Measurements from ENCODE around the gene NOL4L. TPM values are rescaled to one million over a fixed set of nuclear protein-coding genes. Genes with fewer than 3 reads are reported as not detected.

NOL4L gene
- polyA plus RNA-seq, 3 donors: 1.1 to 30.9 (median 2.8) TPM

DNA sequence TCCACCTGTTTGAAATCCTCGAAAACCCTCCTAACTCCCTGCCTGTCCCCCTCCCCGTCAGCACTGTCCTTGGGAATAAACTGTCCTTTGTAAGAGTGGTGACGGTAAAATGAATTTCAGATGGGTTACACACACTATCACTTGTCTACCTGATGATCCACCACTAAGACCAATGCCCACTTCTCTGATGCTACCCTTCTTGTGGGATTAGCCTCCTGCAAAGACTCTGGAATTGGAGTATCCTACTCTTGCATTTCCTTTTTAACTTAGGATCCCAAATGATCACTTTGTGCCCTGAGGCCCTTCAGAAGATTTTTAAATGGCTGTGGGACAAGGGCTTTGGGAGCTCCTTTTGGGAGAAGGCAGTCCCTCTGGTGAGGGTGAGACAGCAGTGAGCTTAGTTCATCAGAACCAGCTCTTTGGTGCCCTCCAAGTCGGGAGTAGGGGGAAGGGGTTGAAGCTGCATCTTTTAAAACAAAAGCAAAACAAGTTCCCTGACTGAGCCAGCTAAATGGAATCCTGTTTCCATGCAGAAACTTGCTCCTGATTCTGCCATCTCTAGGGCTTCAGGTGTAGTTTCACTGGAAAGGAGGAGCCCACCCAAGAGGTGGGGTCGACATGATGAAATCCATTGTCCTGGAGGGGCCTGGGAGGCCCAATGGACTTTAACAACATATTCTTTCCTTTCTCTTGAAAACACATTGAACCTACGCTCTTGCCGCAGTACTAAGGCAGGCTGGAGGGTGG is 140.5 kb downstream of the NOL4L start:
- Histone ChIP-seq H3K4me2 (replicated peaks; ENCODE audit: extremely low read depth, low read length, poor library complexity, severe bottlenecking) (no peak overlapping the region), H3K9ac (ENCODE audit: insufficient read depth, low read length, poor library complexity, severe bottlenecking) (no peak overlapping the region), H3K4me3 (replicated peaks in 1 of 3; ENCODE audit: low read depth in 2 of 3, low read length in 3 of 3) (no peak overlapping the region), H3K27me3 (ENCODE audit: control insufficient read depth in 2 of 2, insufficient read depth in 2 of 2, low read length in 2 of 2) (no peaks in the 10 kb centered on the region), H2AFZ (ENCODE audit: insufficient read depth, low read depth, low read length, poor library complexity, severe bottlenecking) (no peak overlapping the region), H3K36me3 (replicated peaks in 1 of 2; ENCODE audit: control insufficient read depth in 1 of 2, insufficient read depth in 2 of 2, low read length in 2 of 2) (peaks cover 22 to 87% of the 10 kb centered on the region in 2 donors), H4K20me1 (ENCODE audit: insufficient read depth, low read length) (peaks cover 20% of the 10 kb centered on the region), H3K79me2 (ENCODE audit: insufficient read depth, low read length) (no peaks in the 10 kb centered on the region), H3K4me1 (ENCODE audit: control insufficient read depth in 1 of 2, insufficient read depth in 2 of 2, low read length in 2 of 2) (peaks cover 10 to 12% of the 10 kb centered on the region in 2 donors), H3K9me3 (replicated peaks in 1 of 2; ENCODE audit: control insufficient read depth in 1 of 2, insufficient read depth in 1 of 2, low read length in 2 of 2) (no peaks in the 10 kb centered on the region), H3K27ac (ENCODE audit: low read depth in 1 of 2, low read length in 2 of 2) (no peak overlapping the region)
- Mint-ChIP-seq H3K36me3 (peaks cover 49 to 52% of the 10 kb centered on the region in 2 donors), H3K4me1 (peaks cover 15% of the 10 kb centered on the region), H3K9me3 (no peaks in the 10 kb centered on the region), H3K27me3 (ENCODE audit: low read depth in 3 of 3) (no peaks in the 10 kb centered on the region), H3K27ac (peak overlapping the region in 2 of 7 donors; percentile 56 to 64), H3K4me3 (no peak overlapping the region)
- no peak for DNase-seq
- intact Hi-C loops (cut with micrococcal nuclease): no loop called here
- TF ChIP-seq, protein P1, sequence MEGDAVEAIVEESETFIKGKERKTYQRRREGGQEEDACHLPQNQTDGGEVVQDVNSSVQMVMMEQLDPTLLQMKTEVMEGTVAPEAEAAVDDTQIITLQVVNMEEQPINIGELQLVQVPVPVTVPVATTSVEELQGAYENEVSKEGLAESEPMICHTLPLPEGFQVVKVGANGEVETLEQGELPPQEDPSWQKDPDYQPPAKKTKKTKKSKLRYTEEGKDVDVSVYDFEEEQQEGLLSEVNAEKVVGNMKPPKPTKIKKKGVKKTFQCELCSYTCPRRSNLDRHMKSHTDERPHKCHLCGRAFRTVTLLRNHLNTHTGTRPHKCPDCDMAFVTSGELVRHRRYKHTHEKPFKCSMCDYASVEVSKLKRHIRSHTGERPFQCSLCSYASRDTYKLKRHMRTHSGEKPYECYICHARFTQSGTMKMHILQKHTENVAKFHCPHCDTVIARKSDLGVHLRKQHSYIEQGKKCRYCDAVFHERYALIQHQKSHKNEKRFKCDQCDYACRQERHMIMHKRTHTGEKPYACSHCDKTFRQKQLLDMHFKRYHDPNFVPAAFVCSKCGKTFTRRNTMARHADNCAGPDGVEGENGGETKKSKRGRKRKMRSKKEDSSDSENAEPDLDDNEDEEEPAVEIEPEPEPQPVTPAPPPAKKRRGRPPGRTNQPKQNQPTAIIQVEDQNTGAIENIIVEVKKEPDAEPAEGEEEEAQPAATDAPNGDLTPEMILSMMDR (IDR thresholded peaks at IDR 0.05): no peak
- WGBS (ENCODE audit: insufficient coverage): 100% methylated on average over 1 of the region's 7 CpGs

GRCh38 chr20:32443386-32443974 is 141.7 kb downstream of the NOL4L start:
- no peaks in the 10 kb centered on the region for H3K27me3 Mint-ChIP-seq (ENCODE audit: low read depth in 3 of 3)
- no peak overlapping the region for H3K9ac ChIP-seq (ENCODE audit: insufficient read depth, low read length, poor library complexity, severe bottlenecking)
- no peak overlapping the region for H3K4me2 ChIP-seq (replicated peaks; ENCODE audit: extremely low read depth, low read length, poor library complexity, severe bottlenecking)
- peaks cover 60 to 63% of the 10 kb centered on the region in 2 donors for H3K36me3 Mint-ChIP-seq
- H3K36me3 ChIP-seq (replicated peaks in 1 of 2; ENCODE audit: control insufficient read depth in 1 of 2, insufficient read depth in 2 of 2, low read length in 2 of 2): peaks cover 32 to 96% of the 10 kb centered on the region in 2 donors
- no peak overlapping the region for H3K27ac ChIP-seq (ENCODE audit: low read depth in 1 of 2, low read length in 2 of 2)
- H3K4me3 Mint-ChIP-seq: no peak overlapping the region
- H3K79me2 ChIP-seq (ENCODE audit: insufficient read depth, low read length): no peaks in the 10 kb centered on the region
- H3K4me1 ChIP-seq (ENCODE audit: control insufficient read depth in 1 of 2, insufficient read depth in 2 of 2, low read length in 2 of 2): peaks cover 0 to under 1% of the 10 kb centered on the region in 2 donors
- H3K27ac Mint-ChIP-seq: peak overlapping the region in 2 of 7 donors; percentile 3 to 33
- no peaks in the 10 kb centered on the region for H3K9me3 ChIP-seq (replicated peaks in 1 of 2; ENCODE audit: control insufficient read depth in 1 of 2, insufficient read depth in 1 of 2, low read length in 2 of 2)
- peaks cover 4% of the 10 kb centered on the region for H3K4me1 Mint-ChIP-seq
- 93% methylated on average over 3 of the region's 3 CpGs for WGBS (ENCODE audit: insufficient coverage)
- H2AFZ ChIP-seq (ENCODE audit: insufficient read depth, low read depth, low read length, poor library complexity, severe bottlenecking): no peak overlapping the region
- intact Hi-C loops (cut with micrococcal nuclease): no loop called here
- no peak for DNase-seq
- H3K4me3 ChIP-seq (replicated peaks in 1 of 3; ENCODE audit: low read depth in 2 of 3, low read length in 3 of 3): no peak overlapping the region
- TF ChIP-seq, protein P1 (IDR thresholded peaks at IDR 0.05): no peak
- no peaks in the 10 kb centered on the region for H3K27me3 ChIP-seq (ENCODE audit: control insufficient read depth in 2 of 2, insufficient read depth in 2 of 2, low read length in 2 of 2)
- H3K9me3 Mint-ChIP-seq: no peaks in the 10 kb centered on the region
- peaks cover 16% of the 10 kb centered on the region for H4K20me1 ChIP-seq (ENCODE audit: insufficient read depth, low read length)

Data from CD14-positive monocyte (primary cell).